Activated naive CD4-positive, alpha-beta T cell treated with anti-CD3 and anti-CD28 coated beads, Interleukin-2, amount 50 U/mL, for 72 hours (primary cell): ENCODE results near the gene TTBK1. TPM values are rescaled to one million over a fixed set of nuclear protein-coding genes. Genes with fewer than 3 reads are reported as not detected.

ENCODE experiments used
- ATAC-seq, 2 donors: fragments of 150-1000 bp; cut with Tn5 transposase; 2 replicates each; pipeline ENCODE4 v1.10.0; 2021; ENCODE audit warnings: mild to moderate bottlenecking in 2 of 2, moderate library complexity in 2 of 2
- DNase-seq, 2 donors: peaks; one replicate each; pipeline ENCODE4 v3.0.0; 2021 to 2022; ENCODE audit warnings: low spot score in 2 of 2
- H3K27ac Mint-ChIP-seq, 2 donors: one replicate each; pipeline ENCODE4 v1.8.0; 2022; ENCODE audit warnings: mild to moderate bottlenecking in 2 of 2, mixed read lengths in 2 of 2
- H3K36me3 Mint-ChIP-seq, 2 donors: one replicate each; pipeline ENCODE4 v1.8.0; 2022; ENCODE audit warnings: mixed read lengths in 2 of 2
- H3K9me3 Mint-ChIP-seq, 2 donors: one replicate each; pipeline ENCODE4 v1.8.0; 2022; ENCODE audit warnings: mixed read lengths in 2 of 2
- total RNA-seq, 2 donors: library from RNA; stranded (reverse); gene quantifications; one replicate each; pipeline ENCODE4 v1.2.3, GENCODE V29; 2022

The TTBK1 gene
- total RNA-seq, 2 donors from 2014 or later, result 0.09 to 0.37 TPM

- no peaks in the 10 kb centered on the region for H3K9me3 Mint-ChIP-seq
- no peak for DNase-seq
- H3K27ac Mint-ChIP-seq, result no peak overlapping the region
- no peak for ATAC-seq
- H3K36me3 Mint-ChIP-seq, result no peaks in the 10 kb centered on the region
These were observed 43.9 kb downstream of the TTBK1 start for GRCh38 chr6:43286980-43287716.

GRCh38 chr6:43287717-43288679, 44.7 kb downstream of the TTBK1 start:
- ATAC-seq (no peak), DNase-seq (no peak)
- no peak overlapping the region for H3K27ac Mint-ChIP-seq
- no peaks in the 10 kb centered on the region for H3K9me3 Mint-ChIP-seq
- no peaks in the 10 kb centered on the region for H3K36me3 Mint-ChIP-seq

- DNase-seq, result no peak
- no peaks in the 10 kb centered on the region for H3K36me3 Mint-ChIP-seq
- no peaks in the 10 kb centered on the region for H3K9me3 Mint-ChIP-seq
- no peak for ATAC-seq
- no peak overlapping the region for H3K27ac Mint-ChIP-seq
These were observed 47.1 kb downstream of the TTBK1 start for GRCh38 chr6:43290339-43290904.

GRCh38 chr6:43290905-43291355, 47.6 kb downstream of the TTBK1 start:
- ATAC-seq (no peak), DNase-seq (no peak)
- Mint-ChIP-seq H3K36me3 (no peaks in the 10 kb centered on the region), H3K9me3 (no peaks in the 10 kb centered on the region), H3K27ac (no peak overlapping the region)

GRCh38 chr6:43291708-43292107, 48.4 kb downstream of the TTBK1 start:
- H3K9me3 Mint-ChIP-seq, result no peaks in the 10 kb centered on the region
- H3K27ac Mint-ChIP-seq, result no peak overlapping the region
- no peaks in the 10 kb centered on the region for H3K36me3 Mint-ChIP-seq
- DNase-seq (no peak), ATAC-seq (no peak)

GRCh38 chr6:43292341-43292740, 49.1 kb downstream of the TTBK1 start:
- no peak for DNase-seq
- Mint-ChIP-seq H3K36me3 (no peaks in the 10 kb centered on the region), H3K9me3 (no peaks in the 10 kb centered on the region), H3K27ac (no peak overlapping the region)
- ATAC-seq, result no peak

GRCh38 chr6:43292763-43293318, 49.6 kb downstream of the TTBK1 start:
- Mint-ChIP-seq H3K9me3 (no peaks in the 10 kb centered on the region), H3K27ac (no peak overlapping the region), H3K36me3 (no peaks in the 10 kb centered on the region)
- ATAC-seq, result no peak
- DNase-seq, result no peak

GRCh38 chr6:43293698-43294097, 50.4 kb downstream of the TTBK1 start:
- Mint-ChIP-seq H3K27ac (no peak overlapping the region), H3K36me3 (no peaks in the 10 kb centered on the region), H3K9me3 (no peaks in the 10 kb centered on the region)
- DNase-seq (no peak), ATAC-seq (no peak)

GRCh38 chr6:43294536-43294935, 51.3 kb downstream of the TTBK1 start:
- H3K36me3 Mint-ChIP-seq, result no peaks in the 10 kb centered on the region
- no peak for DNase-seq
- no peak overlapping the region for H3K27ac Mint-ChIP-seq
- peak in 1 of 2 donors; percentile 52 for ATAC-seq
- H3K9me3 Mint-ChIP-seq, result no peaks in the 10 kb centered on the region

- ATAC-seq, result no peak
- H3K36me3 Mint-ChIP-seq, result no peaks in the 10 kb centered on the region
These were observed 52.2 kb downstream of the TTBK1 start for GRCh38 chr6:43295456-43295855.

GRCh38 chr6:43296780-43297497, 53.7 kb downstream of the TTBK1 start:
- H3K27ac Mint-ChIP-seq, result no peak overlapping the region
- no peaks in the 10 kb centered on the region for H3K36me3 Mint-ChIP-seq
- no peak for DNase-seq
- H3K9me3 Mint-ChIP-seq, result no peaks in the 10 kb centered on the region
- ATAC-seq, result no peak

More at GRCh38 chr6:43295456-43295855, 52.2 kb downstream of the TTBK1 start:
- H3K9me3 Mint-ChIP-seq, result no peaks in the 10 kb centered on the region
- peak in 1 of 2 donors; percentile 9 for DNase-seq
- no peak overlapping the region for H3K27ac Mint-ChIP-seq

GRCh38 chr6:43297644-43298564, 54.6 kb downstream of the TTBK1 start, which contains the start of gene SLC22A7:
SLC22A7 (plus strand) TSS chr6:43298260; CDS start chr6:43298359, 99 bp downstream.
- no peak within 1 kb of the TSS for H3K27ac Mint-ChIP-seq
- no peaks in the 10 kb centered on the region for H3K36me3 Mint-ChIP-seq
- no peak for DNase-seq
- no peak for ATAC-seq
- no peaks in the 10 kb centered on the region for H3K9me3 Mint-ChIP-seq

GRCh38 chr6:43298565-43299337, 55.5 kb downstream of the TTBK1 start:
- ATAC-seq, result no peak
- H3K9me3 Mint-ChIP-seq, result no peaks in the 10 kb centered on the region
- DNase-seq, result no peak
- H3K36me3 Mint-ChIP-seq, result no peaks in the 10 kb centered on the region
- H3K27ac Mint-ChIP-seq, result no peak overlapping the region

GRCh38 chr6:43299338-43300293, 56.3 kb downstream of the TTBK1 start:
- Mint-ChIP-seq H3K27ac (no peak overlapping the region), H3K36me3 (no peaks in the 10 kb centered on the region), H3K9me3 (no peaks in the 10 kb centered on the region)
- ATAC-seq (no peak), DNase-seq (no peak)
